Neutrophil (primary cell): ENCODE measurements around the gene CKS2.

ENCODE experiments used
- H3K27ac ChIP-seq: fragments of 200-600 bp; sonication (generic); 2 replicates; pipeline ENCODE4 v1.5.1; 2016; ENCODE audit warnings: mild to moderate bottlenecking, moderate library complexity
- H3K27me3 ChIP-seq: fragments of 200-600 bp; sonication (generic); 2 replicates; pipeline ENCODE4 v1.6.0; 2016; ENCODE audit warnings: mild to moderate bottlenecking
- H3K36me3 ChIP-seq: fragments of 200-600 bp; sonication (generic); 2 replicates; pipeline ENCODE4 v1.5.1; 2017
- H3K4me1 ChIP-seq, 2 experiments: fragments of 200-600 bp in 1 of 2; sonication (generic) in 1 of 2; 1 replicate in 1 of 2; 2 replicates in 1 of 2; pipeline versions ENCODE4 v1.5.1 to v1.6.1; 2013 to 2016; ENCODE audit warnings: low read depth in 1 of 2, low read length in 1 of 2, mild to moderate bottlenecking in 1 of 2, moderate library complexity in 1 of 2; ENCODE audit not compliant: control insufficient read depth in 1 of 2, insufficient read depth in 1 of 2
- H3K4me3 ChIP-seq, 2 experiments: fragments of 200-600 bp in 1 of 2; sonication (generic) in 1 of 2; 1 replicate in 1 of 2; 2 replicates in 1 of 2; pipeline ENCODE4 v1.5.1; 2013 to 2016; ENCODE audit warnings: low read depth in 1 of 2, low read length in 1 of 2, mild to moderate bottlenecking in 1 of 2, moderate library complexity in 1 of 2
- H3K9me3 ChIP-seq: fragments of 200-600 bp; sonication (generic); 2 replicates; pipeline ENCODE4 v1.5.1; 2016
- CTCF ChIP-seq: fragments of 200-600 bp; sonication (generic); IDR thresholded peaks from 2 replicates; pipeline ENCODE4 v1.5.1; 2016; ENCODE audit warnings: antibody characterized with exemption

Gene CKS2

DNA sequence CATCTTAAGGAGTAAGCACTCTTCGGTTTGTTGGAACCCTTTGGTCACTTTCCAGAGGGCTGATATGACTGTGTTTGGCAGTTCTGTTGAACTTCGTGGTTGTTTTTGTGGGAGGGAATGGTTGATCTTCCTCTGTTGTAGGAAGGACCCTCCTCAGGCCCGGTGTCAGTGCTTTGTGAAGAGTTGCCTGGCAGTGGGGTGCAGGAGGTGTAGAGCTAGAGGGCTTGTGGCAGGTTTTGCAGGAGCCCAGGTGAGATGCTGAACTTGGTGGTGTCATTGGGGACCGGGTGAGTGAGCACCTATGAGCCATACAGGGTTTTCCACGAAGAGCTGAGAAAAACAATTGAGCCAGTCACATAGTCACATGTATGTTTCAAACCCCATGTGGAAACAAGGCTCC lies 34.5 kb downstream of the CKS2 start:
- Histone ChIP-seq H3K36me3 (peaks cover 93% of the 10 kb centered on the region), H3K4me3 (no peak overlapping the region), H3K27me3 (no peaks in the 10 kb centered on the region), H3K27ac (no peak overlapping the region), H3K9me3 (no peaks in the 10 kb centered on the region), H3K4me1 (peaks cover 4 to 6% of the 10 kb centered on the region in 2 experiments)
- no peak for TF ChIP-seq CTCF

DNA sequence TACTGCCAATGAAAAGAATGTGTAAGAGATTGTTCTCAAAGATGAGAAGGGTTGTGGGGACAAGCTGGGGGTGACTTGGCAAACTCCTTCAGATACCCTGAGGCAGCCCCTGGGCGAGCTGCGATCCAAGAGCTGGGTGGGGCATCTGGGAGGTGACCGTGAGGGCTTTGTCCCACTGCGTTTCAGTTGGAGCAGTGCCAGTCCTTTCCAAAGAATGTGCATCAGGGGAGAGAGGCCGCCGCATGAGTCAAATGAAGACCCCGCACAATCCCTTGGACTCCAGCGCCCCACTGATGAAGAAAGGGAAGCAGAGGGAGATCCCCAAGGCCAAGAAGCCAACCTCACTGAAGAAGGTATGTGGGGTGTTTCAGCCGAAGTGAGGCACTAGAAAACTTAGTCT lies 35.7 kb downstream of the CKS2 start:
- Histone ChIP-seq H3K4me3 (no peak overlapping the region), H3K9me3 (no peaks in the 10 kb centered on the region), H3K27ac (no peak overlapping the region), H3K36me3 (peaks cover 94% of the 10 kb centered on the region), H3K4me1 (peaks cover 16 to 18% of the 10 kb centered on the region in 2 experiments), H3K27me3 (no peaks in the 10 kb centered on the region)
- TF ChIP-seq CTCF = no peak

DNA sequence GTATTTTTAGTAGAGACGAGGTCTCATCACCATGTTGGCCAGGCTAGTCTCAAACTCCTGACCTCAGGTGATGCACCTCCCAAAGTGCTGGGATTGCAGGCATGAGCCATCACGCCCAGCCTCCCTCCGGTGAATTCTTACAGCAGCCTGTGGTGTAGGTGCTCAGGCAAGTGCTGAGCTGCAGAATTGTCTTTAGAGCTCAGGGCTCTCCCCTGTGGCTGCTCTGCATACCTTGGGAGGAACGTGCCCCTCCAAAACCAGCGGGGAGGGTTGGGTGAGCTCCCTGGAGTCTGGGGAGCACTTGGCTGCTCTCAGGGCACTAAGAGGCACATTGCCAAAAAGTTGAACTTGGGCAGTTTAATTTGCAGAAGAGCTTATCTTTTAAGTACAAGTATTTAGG lies 36.7 kb downstream of the CKS2 start:
- H3K9me3 ChIP-seq = no peaks in the 10 kb centered on the region
- H3K36me3 ChIP-seq = peaks cover 91% of the 10 kb centered on the region
- no peak for TF ChIP-seq CTCF
- no peak overlapping the region for H3K4me3 ChIP-seq
- no peaks in the 10 kb centered on the region for H3K27me3 ChIP-seq
- peaks cover 25 to 27% of the 10 kb centered on the region in 2 experiments for H3K4me1 ChIP-seq
- H3K27ac ChIP-seq = no peak overlapping the region

GRCh38 chr9:89349607-89350006 lies 38.6 kb downstream of the CKS2 start:
- Histone ChIP-seq H3K9me3 (no peaks in the 10 kb centered on the region), H3K27me3 (no peaks in the 10 kb centered on the region), H3K36me3 (peaks cover 95% of the 10 kb centered on the region), H3K27ac (no peak overlapping the region), H3K4me3 (no peak overlapping the region), H3K4me1 (peaks cover 32 to 35% of the 10 kb centered on the region in 2 experiments)
- no peak for TF ChIP-seq CTCF

- peaks cover 93% of the 10 kb centered on the region for H3K36me3 ChIP-seq
- H3K4me1 ChIP-seq = peaks cover 32 to 35% of the 10 kb centered on the region in 2 experiments
- H3K27me3 ChIP-seq = no peaks in the 10 kb centered on the region
- H3K4me3 ChIP-seq = peak overlapping the region in 1 of 2 experiments; percentile 10
- TF ChIP-seq CTCF = no peak
- peak overlapping the region; percentile 82 for H3K27ac ChIP-seq
- H3K9me3 ChIP-seq = no peaks in the 10 kb centered on the region
Measured at GRCh38 chr9:89350988-89351557, 40.1 kb downstream of the CKS2 start.
